GM12878 (cell line): Measurements from ENCODE around the gene PCNX1. TPM values are rescaled to one million over a fixed set of nuclear protein-coding genes. Genes with fewer than 3 reads are reported as not detected.
A peak's percentile ranks its signal among the peaks of the same experiment; 100 is the strongest.

Experiments used
- ATF2 ChIP-seq: IDR thresholded peaks from 2 replicates; pipeline ENCODE4 v1.6.1; 2012; ENCODE audit warnings: low read length, inconsistent platforms
- CHD1 ChIP-seq: IDR thresholded peaks from 2 replicates; pipeline ENCODE4 v1.6.1; 2012; ENCODE audit warnings: low read depth, low read length, improper control_type of control experiment
- EED ChIP-seq: sonication (generic); IDR thresholded peaks from 2 replicates; pipeline ENCODE4 v1.6.1; 2016; ENCODE audit warnings: antibody characterized with exemption, low read depth
- FOS ChIP-seq: IDR thresholded peaks from 3 replicates; pipeline ENCODE4 v1.6.1; 2011; ENCODE audit warnings: borderline replicate concordance; ENCODE audit not compliant: insufficient read length; ENCODE audit errors: extremely low read depth
- IKZF1 ChIP-seq: fragments of 450-650 bp; conservative IDR thresholded peaks from 2 replicates; pipeline ENCODE4 v1.6.1; 2017; ENCODE audit warnings: antibody characterized with exemption, mild to moderate bottlenecking
- LARP7 ChIP-seq: fragments of 450-650 bp; IDR thresholded peaks from 2 replicates; pipeline ENCODE4 v1.6.1; 2017; ENCODE audit warnings: mild to moderate bottlenecking
- MEF2B ChIP-seq: fragments of 450-650 bp; IDR thresholded peaks from 2 replicates; pipeline ENCODE4 v1.6.1; 2018; ENCODE audit warnings: mild to moderate bottlenecking, moderate library complexity; ENCODE audit not compliant: partially characterized antibody, poor library complexity, severe bottlenecking
- MYB ChIP-seq: fragments of 150-350 bp; IDR thresholded peaks from 2 replicates; pipeline ENCODE4 v1.6.1; 2014; ENCODE audit warnings: mild to moderate bottlenecking, low read depth, low read length, borderline replicate concordance
- NFIC ChIP-seq: IDR thresholded peaks from 2 replicates; pipeline ENCODE4 v1.6.1; 2012; ENCODE audit warnings: low read depth, mild to moderate bottlenecking, inconsistent platforms, low read length, moderate library complexity
- PRDM15 ChIP-seq: fragments of 450-650 bp; formaldehyde crosslinking; IDR thresholded peaks from 2 replicates; pipeline ENCODE4 v1.4.0; 2020; ENCODE audit warnings: mild to moderate bottlenecking, moderate library complexity
- RAD51 ChIP-seq: fragments of 450-650 bp; IDR thresholded peaks from 2 replicates; pipeline ENCODE4 v1.6.1; 2016; ENCODE audit warnings: moderate library complexity, mild to moderate bottlenecking, inconsistent platforms
- RBBP5 ChIP-seq: fragments of 200-600 bp; sonication (generic); conservative IDR thresholded peaks from 2 replicates; pipeline ENCODE4 v1.6.1; 2016
- RCOR1 ChIP-seq: conservative IDR thresholded peaks from 2 replicates; pipeline ENCODE4 v1.6.1; 2012; ENCODE audit warnings: low read depth, low read length, improper control_type of control experiment
- RELB ChIP-seq: fragments of 450-650 bp; IDR thresholded peaks from 2 replicates; pipeline ENCODE4 v1.6.1; 2017; ENCODE audit warnings: low read depth, mild to moderate bottlenecking, moderate library complexity
- ZBTB4 ChIP-seq: fragments of 450-650 bp; formaldehyde crosslinking; IDR thresholded peaks from 2 replicates; pipeline ENCODE4 v1.4.0; 2022; ENCODE audit warnings: mild to moderate bottlenecking, moderate library complexity
- polyA plus RNA-seq, 11 experiments: library from polyadenylated mRNA; depleted of rRNA in 4 of 11; unstranded in 6 of 11; stranded (reverse) in 5 of 11; fragments of >200 nt; fragmentation: Nextera tagmentation in 4 of 11; fragmentation: Illumina TruSeq in 1 of 11; extraction: Ambion mirVana in 4 of 11; extraction: Trizol in 1 of 11; gene quantifications; 1 replicate in 1 of 11; 2 replicates in 10 of 11; pipeline versions ENCODE4 v1.2.1 to v1.2.3, GENCODE V29; 2011 to 2016; ENCODE audit warnings: inconsistent platforms in 2 of 11, missing spikeins in 2 of 11, low read depth in 1 of 11
- total RNA-seq, 4 experiments: library from RNA; depleted of rRNA in 3 of 4; stranded (reverse); fragments of >200 nt in 3 of 4; fragmentation: Illumina TruSeq in 1 of 4; extraction: Trizol in 1 of 4; gene quantifications; 2 replicates each; pipeline versions ENCODE4 v1.2.1 to v1.2.3, GENCODE V29; 2013 to 2021
- TF ChIP-seq, protein P1 (sequence below): IDR thresholded peaks from 2 replicates; pipeline ENCODE4 v1.6.1; 2012; ENCODE audit warnings: mild to moderate bottlenecking, low read depth, low read length

The PCNX1 gene
- total and polyA plus RNA-seq, 10 of the 15 experiments (the other 5 are each of a cell fraction or from before 2014, with no cell fraction given) = 4.6 to 53.9 (median 20.5) TPM

DNA sequence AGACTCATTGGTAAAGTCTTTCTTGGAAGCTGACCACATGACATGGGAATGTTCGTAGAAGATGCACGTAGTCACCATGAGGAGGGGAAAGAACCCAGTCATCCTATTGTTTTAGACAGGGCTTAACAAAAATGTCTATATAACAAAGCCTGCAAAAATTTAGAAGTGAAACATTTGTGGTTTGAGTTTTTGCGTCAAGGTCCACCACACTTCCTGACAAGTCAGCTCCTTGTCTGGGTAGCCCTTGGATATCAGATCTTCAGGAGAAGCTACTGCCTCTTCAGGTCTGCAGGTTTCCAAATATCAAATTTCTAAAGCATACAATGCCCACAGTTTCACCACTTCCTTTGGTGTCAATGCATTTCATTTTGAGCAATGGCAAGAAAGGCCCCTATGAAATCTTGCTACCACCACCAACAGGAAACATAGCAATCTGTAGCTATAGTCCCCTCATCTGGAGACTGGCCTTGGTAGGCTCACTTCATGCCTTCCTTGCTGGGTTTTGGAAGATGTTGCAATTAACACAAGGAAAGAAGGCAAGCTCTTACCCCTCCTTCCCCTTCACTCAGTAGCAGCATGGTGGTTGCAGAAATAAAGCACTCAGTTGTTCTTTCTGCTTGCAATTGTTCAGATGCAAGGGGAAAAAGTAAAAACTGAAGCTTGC is 235.2 kb downstream of the PCNX1 start (continued):
- TF ChIP-seq LARP7 (no peak), MEF2B (no peak), PRDM15 (no peak), NFIC (peak; percentile 63; the same call in 1 of the 2 replicates), FOS (no peak), ZBTB4 (CRISPR knock-in tag) (no peak), RCOR1 (no peak), RBBP5 (no peak), RELB (peak; percentile 85), EED (peak; percentile 95), MYB (no peak), CHD1 (no peak), IKZF1 (peak; percentile 94), ATF2 (peak; percentile 32; the same call in 1 of the 2 replicates), RAD51 (no peak)
- TF ChIP-seq, protein P1, sequence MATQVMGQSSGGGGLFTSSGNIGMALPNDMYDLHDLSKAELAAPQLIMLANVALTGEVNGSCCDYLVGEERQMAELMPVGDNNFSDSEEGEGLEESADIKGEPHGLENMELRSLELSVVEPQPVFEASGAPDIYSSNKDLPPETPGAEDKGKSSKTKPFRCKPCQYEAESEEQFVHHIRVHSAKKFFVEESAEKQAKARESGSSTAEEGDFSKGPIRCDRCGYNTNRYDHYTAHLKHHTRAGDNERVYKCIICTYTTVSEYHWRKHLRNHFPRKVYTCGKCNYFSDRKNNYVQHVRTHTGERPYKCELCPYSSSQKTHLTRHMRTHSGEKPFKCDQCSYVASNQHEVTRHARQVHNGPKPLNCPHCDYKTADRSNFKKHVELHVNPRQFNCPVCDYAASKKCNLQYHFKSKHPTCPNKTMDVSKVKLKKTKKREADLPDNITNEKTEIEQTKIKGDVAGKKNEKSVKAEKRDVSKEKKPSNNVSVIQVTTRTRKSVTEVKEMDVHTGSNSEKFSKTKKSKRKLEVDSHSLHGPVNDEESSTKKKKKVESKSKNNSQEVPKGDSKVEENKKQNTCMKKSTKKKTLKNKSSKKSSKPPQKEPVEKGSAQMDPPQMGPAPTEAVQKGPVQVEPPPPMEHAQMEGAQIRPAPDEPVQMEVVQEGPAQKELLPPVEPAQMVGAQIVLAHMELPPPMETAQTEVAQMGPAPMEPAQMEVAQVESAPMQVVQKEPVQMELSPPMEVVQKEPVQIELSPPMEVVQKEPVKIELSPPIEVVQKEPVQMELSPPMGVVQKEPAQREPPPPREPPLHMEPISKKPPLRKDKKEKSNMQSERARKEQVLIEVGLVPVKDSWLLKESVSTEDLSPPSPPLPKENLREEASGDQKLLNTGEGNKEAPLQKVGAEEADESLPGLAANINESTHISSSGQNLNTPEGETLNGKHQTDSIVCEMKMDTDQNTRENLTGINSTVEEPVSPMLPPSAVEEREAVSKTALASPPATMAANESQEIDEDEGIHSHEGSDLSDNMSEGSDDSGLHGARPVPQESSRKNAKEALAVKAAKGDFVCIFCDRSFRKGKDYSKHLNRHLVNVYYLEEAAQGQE = no peak
